T-helper 17 cell (primary cell): ENCODE results near the gene VWA8. TPM values are rescaled to one million over a fixed set of nuclear protein-coding genes. Genes with fewer than 3 reads are reported as not detected.

Source experiments
- total RNA-seq, 4 donors: library from RNA in 2 of 4; stranded (reverse) in 2 of 4; gene quantifications; one replicate each; pipeline ENCODE4 v1.2.3 and lab custom pipeline; 2022 to 2026

Gene VWA8
- total RNA-seq, 2 donors from 2014 or later = 21.5 to 23.0 TPM

Other genes with a start within 250 kb of the VWA8 start
- 10 to 100 TPM; 10.4 to 10.7 TPM for gene DGKH, start 87.5 kb upstream of the VWA8 start, total RNA-seq